Heart right ventricle (tissue), 16 donors: ENCODE data around the gene TMEM181. TPM values are rescaled to one million over a fixed set of nuclear protein-coding genes. Genes with fewer than 3 reads are reported as not detected.

ENCODE experiments used
- ATAC-seq, 8 donors: fragments of 200-7000 bp; cut with Tn5 transposase; one replicate each; pipeline ENCODE4 v1.9.1; 2020; ENCODE audit warnings: mild to moderate bottlenecking in 8 of 8, moderate library complexity in 8 of 8, moderate number of reproducible peaks in 1 of 8
- DNase-seq, 2 donors: peaks; one replicate each; pipeline ENCODE4 v3.0.0-alpha.2; 2020
- H3K27ac ChIP-seq, 10 donors: fragments of 200-600 bp; sonication (generic) in 2 of 10; one replicate each; pipeline versions ENCODE4 v1.5.0 to v1.8.0; 2020 to 2022; ENCODE audit warnings: mild to moderate bottlenecking in 3 of 10
- H3K27me3 ChIP-seq, 7 donors: fragments of 200-600 bp; one replicate each; pipeline ENCODE4 v1.8.0; 2021 to 2022; ENCODE audit warnings: mild to moderate bottlenecking in 2 of 7
- H3K36me3 ChIP-seq, 9 donors: fragments of 200-600 bp; sonication (generic) in 1 of 9; one replicate each; pipeline versions ENCODE4 v1.5.0 to v1.8.0; 2020 to 2022; ENCODE audit warnings: mild to moderate bottlenecking in 2 of 9
- H3K4me1 ChIP-seq, 9 donors: fragments of 200-600 bp; sonication (generic) in 1 of 9; one replicate each; pipeline versions ENCODE4 v1.5.0 to v1.8.0; 2020 to 2022; ENCODE audit warnings: mild to moderate bottlenecking in 4 of 9
- H3K4me3 ChIP-seq, 10 donors: fragments of 200-600 bp; sonication (generic) in 2 of 10; one replicate each; pipeline versions ENCODE4 v1.5.0 to v1.8.0; 2020 to 2022; ENCODE audit warnings: mild to moderate bottlenecking in 7 of 10, moderate library complexity in 2 of 10
- H3K9me3 ChIP-seq, 11 donors: fragments of 200-600 bp in 10 of 11; sonication (generic) in 2 of 11; one replicate each; pipeline versions ENCODE4 v1.5.0 to v1.8.0; 2013 to 2022; ENCODE audit warnings: mild to moderate bottlenecking in 2 of 11, control low read depth in 1 of 11, moderate library complexity in 1 of 11
- CTCF ChIP-seq, 9 donors: fragments of 200-600 bp; sonication (generic) in 2 of 9; IDR thresholded peaks; one replicate each; pipeline versions ENCODE4 v1.5.0 to v1.8.0; 2021 to 2022; ENCODE audit warnings: antibody characterized with exemption in 9 of 9, mild to moderate bottlenecking in 5 of 9, moderate library complexity in 1 of 9
- whole genome bisulfite sequencing, 2 donors: extraction: QIAGEN DNeasy Blood & Tissue Kit; methylation state at CpG; one replicate each; pipeline ENCODE4 v1.1.7; 2013; ENCODE audit warnings: inconsistent platforms in 1 of 2; 5-methylcytosine and 5-hydroxymethylcytosine counted together
- intact Hi-C, 10 donors: fragments of 100-400 bp; cut with DNase I; formaldehyde crosslinking; loops; one replicate each; pipeline versions ENCODE4 v1.11.1 to v1.14.2; 2022
- polyA plus RNA-seq, 2 donors: library from polyadenylated mRNA; stranded (reverse); fragments of 200-250 nt; gene quantifications; one replicate each; pipeline ENCODE4 v1.2.3, GENCODE V29; 2013
- total RNA-seq, 10 donors: library from RNA; stranded (reverse); fragmentation: NEBNext Ultra II Directional in 3 of 10; extraction: Animal tissue kit (Norgen Biotek cat#: 25700) in 3 of 10; gene quantifications; one replicate each; pipeline versions ENCODE4 v1.2.1 to v1.2.4, GENCODE V29; 2021 to 2023
- donor health status: Arrhythmogenic right ventricular cardiomyopathy.
- donor health status: ischemic (EF 13 %, LVEDD 7.1; RV severe dilation, severe dysfunction).
- donor health status: healthy with polysubstance abuse.
- donor health status: DM: no; HTN: yes; CAD: no.
- donor health status: DM: no; HTN: no; CAD: no.
- donor health status: ischemic (EF 25% LVEDD 6.9; RV normal size, moderate dysfunction).
- donor health status: ischemic (EF 25% LVEDD 5.7; RV mildly dilated, moderate dysfunction).
- donor health status: healthy.
- donor health status: DM: yes; HTN: yes; CAD: no.
- donor health status: Ischemic cardiomyopathy.
- donor health status: ischemic (EF 35%, LVEDD 5.7; RV mildly dilated, moderate dysfunction).
- donor health status: nonischemic (EF 11% LVEDD 7.7; RV severe dilation, severe dysfunction).
- donor health status: DM: yes; HTN: yes; CAD: no.
- donor health status: PGD.
- donor health status: ischemic (EF 29% LVEDD 5.4; RV normal size, mild dysfunction).
- donor health status: nonischemic (EF 23%, LVEDD 6.1; RV moderate dilation, normal function).

Gene TMEM181
- total and polyA plus RNA-seq, 12 donors: 5.9 to 13.4 (median 9.6) TPM

GRCh38 chr6:158599635-158600034 is 39.7 kb downstream of the TMEM181 start:
- no peak for ATAC-seq
- Histone ChIP-seq H3K27ac (no peak overlapping the region), H3K4me1 (no peaks in the 10 kb centered on the region), H3K4me3 (no peak overlapping the region), H3K9me3 (no peaks in the 10 kb centered on the region), H3K36me3 (peaks cover 0 to 94% (median 5%) of the 10 kb centered on the region in 9 donors), H3K27me3 (no peaks in the 10 kb centered on the region)
- DNase-seq: no peak
- intact Hi-C loops: loop anchor here in 2 of 10 donors (5.0 to 10.0 kb wide), 2 partner anchors 377 to 385 kb away; no protein-coding TSS in a partner anchor
- no peak for TF ChIP-seq CTCF (IDR thresholded peaks at IDR 0.05)
- 83 to 85% methylated on average over 18 of the region's 18 CpGs for WGBS, 2 donors

GRCh38 chr6:158603261-158604047 is 43.6 kb downstream of the TMEM181 start:
- no peak overlapping the region for H3K4me3 ChIP-seq
- no peaks in the 10 kb centered on the region for H3K9me3 ChIP-seq
- intact Hi-C loops: loop anchor here in 6 of 10 donors (2.0 to 10.0 kb wide), 5 partner anchors 381 to 389 kb away; no protein-coding TSS in a partner anchor
- H3K4me1 ChIP-seq: peaks cover 0 to 5% (median 0%) of the 10 kb centered on the region in 9 donors
- ATAC-seq (no peak), DNase-seq (no peak)
- 86% methylated on average over 15 of the region's 15 CpGs for WGBS, 2 donors
- no peaks in the 10 kb centered on the region for H3K27me3 ChIP-seq
- peaks cover 0 to 89% (median 5%) of the 10 kb centered on the region in 9 donors for H3K36me3 ChIP-seq
- no peak for TF ChIP-seq CTCF (IDR thresholded peaks at IDR 0.05)
- H3K27ac ChIP-seq: no peak overlapping the region

- intact Hi-C loops: loop anchor here in 5 of 10 donors (2.0 to 10.0 kb wide), 4 partner anchors 382 to 389 kb away; no protein-coding TSS in a partner anchor
- no peak for ATAC-seq
These were observed 44.1 kb downstream of the TMEM181 start for GRCh38 chr6:158604048-158604406.

More at GRCh38 chr6:158604048-158604406, 44.1 kb downstream of the TMEM181 start:
- peaks cover 0 to 5% (median 0%) of the 10 kb centered on the region in 9 donors for H3K4me1 ChIP-seq
- peaks cover 0 to 89% (median 5%) of the 10 kb centered on the region in 9 donors for H3K36me3 ChIP-seq
- H3K9me3 ChIP-seq: no peaks in the 10 kb centered on the region
- 92 to 95% methylated on average over 6 of the region's 6 CpGs for WGBS, 2 donors
- TF ChIP-seq CTCF (IDR thresholded peaks at IDR 0.05): no peak
- no peak for DNase-seq
- no peak overlapping the region for H3K4me3 ChIP-seq
- H3K27me3 ChIP-seq: no peaks in the 10 kb centered on the region
- no peak overlapping the region for H3K27ac ChIP-seq
